BLaER1 (cell line): ENCODE results near the gene TMEM123.

Experiments used
- H3K27ac ChIP-seq: shearing (Covaris generic); formaldehyde crosslinking; 2 replicates; pipeline ENCODE4 v1.8.1; 2022
- H3K27me3 ChIP-seq: shearing (Covaris generic); formaldehyde crosslinking; 2 replicates; pipeline ENCODE4 v1.8.1; 2022
- H3K36me3 ChIP-seq: shearing (Covaris generic); formaldehyde crosslinking; 2 replicates; pipeline ENCODE4 v1.8.1; 2022
- H3K4me1 ChIP-seq: shearing (Covaris generic); formaldehyde crosslinking; 2 replicates; pipeline ENCODE4 v1.8.1; 2022
- H3K4me2 ChIP-seq: shearing (Covaris generic); formaldehyde crosslinking; 2 replicates; pipeline ENCODE4 v1.8.1; 2022
- H3K4me3 ChIP-seq: shearing (Covaris generic); formaldehyde crosslinking; 2 replicates; pipeline ENCODE4 v1.8.1; 2022
- H3K9ac ChIP-seq: shearing (Covaris generic); formaldehyde crosslinking; 2 replicates; pipeline ENCODE4 v1.8.1; 2022
- H3K9me3 ChIP-seq: shearing (Covaris generic); formaldehyde crosslinking; 2 replicates; pipeline ENCODE4 v1.8.1; 2022
- H4K20me1 ChIP-seq: shearing (Covaris generic); formaldehyde crosslinking; 2 replicates; pipeline ENCODE4 v1.8.1; 2022
- Cebpa-rat ChIP-seq: shearing (Covaris generic); IDR thresholded peaks from 2 replicates; pipeline ENCODE4 v1.8.1; 2022

Gene TMEM123

GRCh38 chr11:102464859-102465500, 12.4 kb upstream of the TMEM123 start:
- Histone ChIP-seq H3K4me3 (no peak overlapping the region), H3K4me1 (peaks cover 58% of the 10 kb centered on the region), H3K27me3 (no peaks in the 10 kb centered on the region), H3K9me3 (no peaks in the 10 kb centered on the region), H3K9ac (no peak overlapping the region), H3K4me2 (peak overlapping the region; percentile 66), H4K20me1 (no peaks in the 10 kb centered on the region), H3K36me3 (no peaks in the 10 kb centered on the region), H3K27ac (peak overlapping the region; percentile 46)
- no peak for TF ChIP-seq Cebpa-rat

GRCh38 chr11:102464037-102464436, 11.5 kb upstream of the TMEM123 start:
- H3K9ac ChIP-seq = no peak overlapping the region
- no peak overlapping the region for H3K4me3 ChIP-seq
- peaks cover 51% of the 10 kb centered on the region for H3K4me1 ChIP-seq
- no peaks in the 10 kb centered on the region for H3K9me3 ChIP-seq
- H3K27me3 ChIP-seq = no peaks in the 10 kb centered on the region
- peak overlapping the region; percentile 46; the same call in 1 of the 2 replicates for H3K27ac ChIP-seq
- no peaks in the 10 kb centered on the region for H3K36me3 ChIP-seq
- no peaks in the 10 kb centered on the region for H4K20me1 ChIP-seq
- TF ChIP-seq Cebpa-rat = no peak
- peak overlapping the region; percentile 66 for H3K4me2 ChIP-seq

- TF ChIP-seq Cebpa-rat = no peak
- no peak overlapping the region for H3K4me2 ChIP-seq
- H3K9me3 ChIP-seq = no peaks in the 10 kb centered on the region
- peaks cover 42% of the 10 kb centered on the region for H3K4me1 ChIP-seq
- no peaks in the 10 kb centered on the region for H3K36me3 ChIP-seq
- no peaks in the 10 kb centered on the region for H3K27me3 ChIP-seq
- H3K27ac ChIP-seq = no peak overlapping the region
- no peaks in the 10 kb centered on the region for H4K20me1 ChIP-seq
- no peak overlapping the region for H3K9ac ChIP-seq
- H3K4me3 ChIP-seq = no peak overlapping the region
Observed at GRCh38 chr11:102462610-102463009, 10.0 kb upstream of the TMEM123 start.

- no peak overlapping the region for H3K27ac ChIP-seq
- no peak for TF ChIP-seq Cebpa-rat
- no peak overlapping the region for H3K4me2 ChIP-seq
- H3K4me3 ChIP-seq = no peak overlapping the region
- H4K20me1 ChIP-seq = no peaks in the 10 kb centered on the region
- no peaks in the 10 kb centered on the region for H3K36me3 ChIP-seq
- H3K27me3 ChIP-seq = no peaks in the 10 kb centered on the region
- no peak overlapping the region for H3K9ac ChIP-seq
- H3K4me1 ChIP-seq = peaks cover 30% of the 10 kb centered on the region
- H3K9me3 ChIP-seq = no peaks in the 10 kb centered on the region
Observed at GRCh38 chr11:102459393-102459792, 6.8 kb upstream of the TMEM123 start.

- Histone ChIP-seq H3K4me1 (peaks cover 34% of the 10 kb centered on the region), H4K20me1 (no peaks in the 10 kb centered on the region), H3K9me3 (no peaks in the 10 kb centered on the region), H3K36me3 (no peaks in the 10 kb centered on the region), H3K9ac (no peak overlapping the region), H3K27me3 (no peaks in the 10 kb centered on the region), H3K27ac (no peak overlapping the region), H3K4me2 (no peak overlapping the region), H3K4me3 (no peak overlapping the region)
- TF ChIP-seq Cebpa-rat = no peak
Observed at GRCh38 chr11:102458548-102458947, 6.0 kb upstream of the TMEM123 start.

- H3K4me2 ChIP-seq = 0 out of 2 replicates have a peak overlapping the region, but pooled peaks have one; percentile 7
- no peaks in the 10 kb centered on the region for H3K27me3 ChIP-seq
- H3K36me3 ChIP-seq = no peaks in the 10 kb centered on the region
- no peaks in the 10 kb centered on the region for H3K9me3 ChIP-seq
- H3K4me3 ChIP-seq = no peak overlapping the region
- H3K27ac ChIP-seq = no peak overlapping the region
- peaks cover 37% of the 10 kb centered on the region for H3K4me1 ChIP-seq
- no peak overlapping the region for H3K9ac ChIP-seq
- no peaks in the 10 kb centered on the region for H4K20me1 ChIP-seq
- no peak for TF ChIP-seq Cebpa-rat
Observed at GRCh38 chr11:102457865-102458264, 5.3 kb upstream of the TMEM123 start.

DNA sequence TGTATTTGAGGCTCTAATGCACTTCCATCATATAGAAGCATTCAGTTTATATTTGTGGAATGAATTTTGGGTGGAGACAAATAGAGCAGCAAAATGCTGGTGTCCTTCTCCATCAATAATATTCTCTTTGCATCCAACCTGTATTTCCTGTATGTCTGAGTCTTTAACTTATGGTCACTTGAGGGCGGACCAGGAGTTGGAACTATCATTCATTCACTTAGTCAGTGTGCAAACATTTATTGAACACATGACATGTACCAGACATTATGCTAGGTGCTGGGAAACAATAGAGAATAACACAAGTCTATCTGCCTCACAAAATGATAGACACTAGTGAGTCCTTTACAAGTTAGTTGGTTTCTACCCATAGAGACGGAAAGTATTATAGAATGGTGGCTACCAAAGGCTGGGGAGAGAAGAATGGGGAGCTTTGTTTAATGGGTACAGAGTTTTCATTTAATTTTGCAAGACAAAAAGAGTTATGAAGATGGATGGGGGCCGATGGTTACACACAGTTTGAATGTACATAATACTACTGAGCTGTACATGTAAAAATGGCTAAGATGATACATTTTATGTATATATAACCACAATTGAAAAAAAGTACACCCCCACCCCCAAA, 4.6 kb upstream of the TMEM123 start:
- TF ChIP-seq Cebpa-rat = no peak

GRCh38 chr11:102456381-102456780, 3.8 kb upstream of the TMEM123 start:
- Histone ChIP-seq H3K4me3 (no peak overlapping the region), H3K9ac (no peak overlapping the region), H4K20me1 (peaks cover 2% of the 10 kb centered on the region), H3K36me3 (no peaks in the 10 kb centered on the region), H3K27ac (no peak overlapping the region), H3K9me3 (no peaks in the 10 kb centered on the region), H3K4me1 (peaks cover 37% of the 10 kb centered on the region), H3K4me2 (no peak overlapping the region), H3K27me3 (no peaks in the 10 kb centered on the region)
- TF ChIP-seq Cebpa-rat = no peak

More for the DNA sequence above, 4.6 kb upstream of the TMEM123 start:
- H4K20me1 ChIP-seq = no peaks in the 10 kb centered on the region
- no peaks in the 10 kb centered on the region for H3K36me3 ChIP-seq
- H3K4me2 ChIP-seq = no peak overlapping the region
- no peaks in the 10 kb centered on the region for H3K27me3 ChIP-seq
- no peak overlapping the region for H3K27ac ChIP-seq
- H3K4me3 ChIP-seq = no peak overlapping the region
- no peak overlapping the region for H3K9ac ChIP-seq
- H3K9me3 ChIP-seq = no peaks in the 10 kb centered on the region
- peaks cover 37% of the 10 kb centered on the region for H3K4me1 ChIP-seq

DNA sequence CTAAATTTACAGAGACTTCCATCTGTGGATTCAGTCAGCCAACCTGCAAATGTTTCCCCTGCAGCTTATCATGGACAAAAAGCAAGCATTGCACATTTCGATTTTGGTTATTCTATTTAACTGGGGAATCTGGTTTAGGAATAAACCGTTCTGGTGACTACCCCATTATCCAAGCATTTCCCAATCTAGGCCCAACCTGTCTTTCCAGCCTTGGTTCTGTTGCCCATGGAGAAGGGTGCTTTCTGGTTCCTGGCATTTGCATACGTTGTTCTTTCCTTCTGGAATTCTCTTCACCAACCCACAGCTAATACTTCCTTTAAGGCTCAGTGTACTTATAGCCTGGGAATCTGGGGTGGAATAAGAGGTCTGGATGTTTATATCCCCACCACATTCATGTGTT, 1.4 kb upstream of the TMEM123 start:
- H3K9me3 ChIP-seq = no peaks in the 10 kb centered on the region
- peak overlapping the region; percentile 98 for H3K27ac ChIP-seq
- no peak for TF ChIP-seq Cebpa-rat
- peak overlapping the region; percentile 94 for H3K4me3 ChIP-seq
- H3K27me3 ChIP-seq = no peaks in the 10 kb centered on the region
- H3K9ac ChIP-seq = peak overlapping the region; percentile 97; the same call in 1 of the 2 replicates
- H3K4me1 ChIP-seq = peaks cover 58% of the 10 kb centered on the region
- peak overlapping the region; percentile 86 for H3K4me2 ChIP-seq
- H3K36me3 ChIP-seq = no peaks in the 10 kb centered on the region
- peaks cover 26% of the 10 kb centered on the region for H4K20me1 ChIP-seq

DNA sequence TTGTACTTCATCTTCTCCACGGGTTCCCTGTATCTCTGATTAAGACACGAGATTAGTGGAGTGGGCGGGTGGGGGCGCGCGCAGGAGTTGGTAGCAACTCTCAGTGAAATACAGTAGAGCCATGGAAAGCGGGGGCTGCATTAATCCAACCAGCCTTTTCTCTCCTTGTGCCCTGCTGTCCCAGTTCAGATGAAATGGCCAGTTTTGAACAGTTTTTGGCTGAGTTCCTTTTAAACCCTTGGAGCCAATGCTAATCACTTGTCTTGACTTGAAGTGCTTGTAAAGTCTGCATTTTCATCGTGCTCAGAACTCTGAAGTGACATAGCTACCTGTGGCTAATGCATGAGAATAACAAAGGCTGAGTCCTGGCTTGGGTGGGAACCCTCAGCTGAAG, 734 bp upstream of the TMEM123 start:
- Histone ChIP-seq H3K9me3 (no peaks in the 10 kb centered on the region), H3K9ac (peak overlapping the region; percentile 97), H3K27ac (peak overlapping the region; percentile 98), H3K4me1 (peaks cover 64% of the 10 kb centered on the region), H3K4me2 (peak overlapping the region; percentile 86), H3K4me3 (peak overlapping the region; percentile 94), H3K27me3 (no peaks in the 10 kb centered on the region), H3K36me3 (peaks cover 6% of the 10 kb centered on the region), H4K20me1 (peaks cover 32% of the 10 kb centered on the region)
- no peak for TF ChIP-seq Cebpa-rat
